IMR-90 (cell line): Measurements from ENCODE around the gene MS4A12. TPM values are rescaled to one million over a fixed set of nuclear protein-coding genes. Genes with fewer than 3 reads are reported as not detected.
"Not testable (repeated sequence)": the region's sequence is repeated elsewhere in the genome, so short reads cannot be mapped to it uniquely, and the experiment has no call there.

Source experiments
- ATAC-seq: fragments of 200-7000 bp; cut with Tn5 transposase; 2 replicates; pipeline ENCODE4 v1.9.1; 2020; ENCODE audit warnings: low read depth, mild to moderate bottlenecking, moderate library complexity
- BruUV-seq: library from RNA; stranded (reverse); fragments of 400-500 nt; replicated peaks from 2 replicates; lab custom pipeline; 2021; lab: Mats Ljungman, UMichigan
- CTCF ChIA-PET: fragments of 300-600 bp; formaldehyde crosslinking; extraction: SDS; loops from one replicate; lab custom pipeline; 2021; ENCODE audit warnings: antibody characterized with exemption; lab: Yijun Ruan, JAX
- POLR2A ChIA-PET: fragments of 300-600 bp; sonication (Branson Sonifier 250); formaldehyde crosslinking; loops from one replicate; lab custom pipeline; 2022; ENCODE audit warnings: antibody characterized with exemption; ENCODE audit not compliant: unreplicated experiment; lab: Charles Lee
- DNase-seq: peaks from one replicate; pipeline ENCODE4 v3.0.0; 2013
- H2AFZ ChIP-seq: replicated peaks from 2 replicates; pipeline ENCODE3; 2013; ENCODE audit warnings: low read length, mild to moderate bottlenecking; ENCODE audit not compliant: poor library complexity
- H2AK5ac ChIP-seq: 2 replicates; pipeline ENCODE4 v1.6.1; 2013; ENCODE audit warnings: low read depth, low read length, inconsistent platforms
- H2AK9ac ChIP-seq: replicated peaks from 2 replicates; pipeline ENCODE3; 2013; ENCODE audit warnings: mild to moderate bottlenecking, low read depth, low read length, moderate library complexity; ENCODE audit not compliant: poor library complexity
- H2BK120ac ChIP-seq: 2 replicates; pipeline ENCODE4 v1.6.1; 2013; ENCODE audit warnings: low read depth, low read length, inconsistent platforms
- H2BK15ac ChIP-seq: 3 replicates; pipeline ENCODE4 v1.6.1; 2013; ENCODE audit warnings: low read depth, low read length, inconsistent platforms
- H2BK20ac ChIP-seq: 2 replicates; pipeline ENCODE4 v1.6.1; 2013; ENCODE audit warnings: low read depth, mild to moderate bottlenecking, inconsistent platforms, low read length, moderate library complexity
- H2BK5ac ChIP-seq: 2 replicates; pipeline ENCODE4 v1.6.1; 2013; ENCODE audit warnings: mild to moderate bottlenecking, low read depth, low read length, inconsistent platforms; ENCODE audit not compliant: poor library complexity, severe bottlenecking
- H3K14ac ChIP-seq: replicated peaks from 2 replicates; pipeline ENCODE4 v1.6.1; 2013; ENCODE audit warnings: low read depth, low read length, inconsistent platforms
- H3K18ac ChIP-seq: 2 replicates; pipeline ENCODE4 v1.6.1; 2013; ENCODE audit warnings: low read depth, low read length, control low read depth
- H3K23ac ChIP-seq: 2 replicates; pipeline ENCODE4 v1.6.1; 2013; ENCODE audit warnings: low read depth, low read length, inconsistent platforms
- H3K27ac ChIP-seq: 2 replicates; pipeline ENCODE4 v1.5.1; 2013; ENCODE audit warnings: mild to moderate bottlenecking, control low read depth, low read length; ENCODE audit not compliant: insufficient read depth
- H3K27me3 ChIP-seq: 2 replicates; pipeline ENCODE4 v1.6.1; 2013; ENCODE audit warnings: low read length; ENCODE audit not compliant: control insufficient read depth, insufficient read depth
- H3K36me3 ChIP-seq: 2 replicates; pipeline ENCODE4 v1.6.1; 2013; ENCODE audit warnings: low read length, mixed read lengths; ENCODE audit not compliant: control insufficient read depth, insufficient read depth
- H3K4ac ChIP-seq: 2 replicates; pipeline ENCODE4 v1.6.1; 2013; ENCODE audit warnings: low read depth, low read length, inconsistent platforms
- H3K4me1 ChIP-seq: 2 replicates; pipeline ENCODE4 v1.6.1; 2013; ENCODE audit warnings: low read length, mixed read lengths; ENCODE audit not compliant: control insufficient read depth, insufficient read depth
- H3K4me2 ChIP-seq: 2 replicates; pipeline ENCODE4 v1.6.1; 2013; ENCODE audit warnings: low read depth, mild to moderate bottlenecking, control low read depth, low read length, moderate library complexity
- H3K4me3 ChIP-seq: 2 replicates; pipeline ENCODE4 v1.5.1; 2013; ENCODE audit warnings: low read depth, mild to moderate bottlenecking, control low read depth, low read length, moderate library complexity; ENCODE audit not compliant: insufficient read depth
- H3K56ac ChIP-seq: 2 replicates; pipeline ENCODE4 v1.6.1; 2013; ENCODE audit warnings: low read length, inconsistent platforms; ENCODE audit not compliant: insufficient read depth; ENCODE audit errors: extremely low read depth
- H3K79me1 ChIP-seq, 2 experiments: 2 replicates each; pipeline ENCODE4 v1.6.1; 2013; ENCODE audit warnings: low read length in 2 of 2, inconsistent platforms in 1 of 2, low read depth in 1 of 2
- H3K9ac ChIP-seq: 2 replicates; pipeline ENCODE4 v1.6.1; 2013; ENCODE audit warnings: low read depth, low read length, control low read depth
- H3K9me1 ChIP-seq: 2 replicates; pipeline ENCODE4 v1.6.1; 2013; ENCODE audit warnings: low read length, inconsistent platforms; ENCODE audit not compliant: insufficient read depth
- H3K9me3 ChIP-seq: 2 replicates; pipeline ENCODE4 v1.6.1; 2013; ENCODE audit warnings: low read length; ENCODE audit not compliant: control insufficient read depth, insufficient read depth
- H4K20me1 ChIP-seq: 2 replicates; pipeline ENCODE4 v1.6.1; 2013; ENCODE audit warnings: low read length, inconsistent platforms; ENCODE audit not compliant: insufficient read depth
- H4K5ac ChIP-seq: 2 replicates; pipeline ENCODE4 v1.6.1; 2013; ENCODE audit warnings: mild to moderate bottlenecking, low read depth, low read length, control low read depth
- H4K8ac ChIP-seq, 2 experiments: 2 replicates each; pipeline ENCODE4 v1.6.1; 2013; ENCODE audit warnings: low read depth in 2 of 2, low read length in 2 of 2, control low read depth in 1 of 2, inconsistent platforms in 1 of 2
- H4K91ac ChIP-seq: 2 replicates; pipeline ENCODE4 v1.6.1; 2013; ENCODE audit warnings: low read depth, low read length, inconsistent platforms; ENCODE audit not compliant: insufficient read depth
- WGBS, 2 experiments: methylation state at CpG; one replicate each; pipeline versions ENCODE4 v1.1.5 to v1.1.7; 2013; ENCODE audit warnings: missing lambda C conversion rate in 2 of 2; ENCODE audit not compliant: insufficient read length in 1 of 2; ENCODE audit errors: extremely low coverage in 2 of 2; 5-methylcytosine and 5-hydroxymethylcytosine counted together
- dilution Hi-C: fragments of 300-500 bp; cut with HindIII; formaldehyde crosslinking; loops from one replicate; pipeline ENCODE4 v1.14.3; 2018; ENCODE audit warnings: low sequenced_read_pairs; ENCODE audit not compliant: unreplicated experiment
- in situ Hi-C: fragments of 300-500 bp; cut with MboI; formaldehyde crosslinking; loops from 3 replicates; pipeline ENCODE4 v1.14.3; 2019; ENCODE audit warnings: low sequenced_read_pairs, inconsistent platforms, mixed read lengths
- intact Hi-C: fragments of 100-400 bp; cut with micrococcal nuclease; formaldehyde crosslinking; loops from 2 replicates; pipeline ENCODE4 v1.10.0; 2022
- polyA plus RNA-seq, 3 experiments: library from polyadenylated mRNA; depleted of rRNA; stranded (reverse); fragments of >200 nt; gene quantifications; 2 replicates each; pipeline ENCODE4 v1.2.3, GENCODE V29; 2012; ENCODE audit warnings: low replicate concordance in 1 of 3
- total RNA-seq: library from RNA; depleted of rRNA; stranded (reverse); fragments of >200 nt; gene quantifications from 2 replicates; pipeline ENCODE4 v1.2.3, GENCODE V29; 2012

The MS4A12 gene
- total and polyA plus RNA-seq, 2 of the 4 experiments (the other 2 are of a cell fraction): not detected

DNA sequence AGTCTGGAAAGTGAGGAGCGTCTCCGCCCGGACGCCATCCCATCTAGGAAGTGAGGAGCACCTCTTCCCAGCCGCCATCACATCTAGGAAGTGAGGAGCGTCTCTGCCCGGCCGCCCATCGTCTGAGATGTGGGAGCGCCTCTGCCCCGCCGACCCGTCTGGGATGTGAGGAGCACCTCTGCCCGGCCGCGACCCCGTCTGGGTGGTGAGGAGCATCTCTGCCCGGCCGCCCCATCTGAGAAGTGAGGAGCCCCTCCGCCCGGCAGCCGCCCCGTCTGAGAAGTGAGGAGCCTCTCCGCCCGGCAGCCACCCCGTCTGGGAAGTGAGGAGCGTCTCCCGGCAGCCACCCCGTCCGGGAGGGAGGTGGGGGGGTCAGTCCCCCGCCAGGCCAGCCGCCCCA lies 41.4 kb upstream of the MS4A12 start:
- CTCF ChIA-PET, H3K4me2 ChIP-seq, H3K27ac ChIP-seq, H3K27me3 ChIP-seq, H4K8ac ChIP-seq, in situ Hi-C loops, H3K9me3 ChIP-seq, H2AFZ ChIP-seq, H2AK5ac ChIP-seq, intact Hi-C loops, H3K4ac ChIP-seq, H3K79me1 ChIP-seq, DNase-seq, H2BK20ac ChIP-seq, H2BK5ac ChIP-seq, H3K9ac ChIP-seq, H3K56ac ChIP-seq, H3K36me3 ChIP-seq, H3K14ac ChIP-seq, H2BK15ac ChIP-seq, dilution Hi-C loops, H4K5ac ChIP-seq, ATAC-seq, H3K23ac ChIP-seq, H3K9me1 ChIP-seq, H2BK120ac ChIP-seq, POLR2A ChIA-PET, H3K4me1 ChIP-seq, H4K20me1 ChIP-seq, H2AK9ac ChIP-seq, BruUV-seq, H3K4me3 ChIP-seq, H3K18ac ChIP-seq, H4K91ac ChIP-seq: not testable (repeated sequence)
- 100% methylated on average over 3 of the region's 32 CpGs; no CpG with 5 or more reads in 1 of the 2 experiments for WGBS, 2 experiments
